GM13977 (cell line): ENCODE measurements around the gene SLC8A1.

Source experiments
- DNase-seq: peaks from one replicate; pipeline ENCODE4 v3.0.0; 2012; ENCODE audit warnings: low spot score
- CTCF ChIP-seq: IDR thresholded peaks from 2 replicates; pipeline ENCODE4 v1.5.1; 2012; ENCODE audit warnings: mild to moderate bottlenecking, control low read depth; ENCODE audit not compliant: insufficient read depth; ENCODE audit errors: extremely low read depth, missing control alignments
- in situ Hi-C: fragments of 300-500 bp; cut with MboI; formaldehyde crosslinking; loops from one replicate; pipeline ENCODE4 v1.12.0; 2022; ENCODE audit warnings: low sequenced_read_pairs, low pct_unique_long_range_greater_than_20kb, mixed read lengths, inconsistent platforms; ENCODE audit not compliant: unreplicated experiment

The SLC8A1 gene

DNA sequence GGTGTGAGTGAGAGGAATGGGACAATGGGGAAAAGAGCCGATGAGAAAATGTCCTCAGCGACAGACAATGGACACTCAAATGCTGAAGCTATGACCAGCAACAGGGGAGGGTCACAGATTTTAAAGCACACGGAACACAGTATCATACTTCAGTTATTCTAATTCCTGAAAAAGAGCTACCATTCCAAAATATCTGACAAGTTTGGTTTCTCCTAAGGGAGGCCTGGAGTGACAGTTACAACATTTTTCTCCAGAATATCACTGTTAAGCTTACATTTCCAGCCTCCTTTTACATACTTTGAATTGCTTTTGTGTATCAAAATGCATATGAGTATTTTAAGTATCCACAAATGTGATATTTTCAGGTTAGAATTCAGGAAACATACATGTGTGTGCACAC is 351.2 kb downstream of the SLC8A1 start:
- DNase-seq: no peak
- no peak for TF ChIP-seq CTCF
- in situ Hi-C loops: no loop called here

DNA sequence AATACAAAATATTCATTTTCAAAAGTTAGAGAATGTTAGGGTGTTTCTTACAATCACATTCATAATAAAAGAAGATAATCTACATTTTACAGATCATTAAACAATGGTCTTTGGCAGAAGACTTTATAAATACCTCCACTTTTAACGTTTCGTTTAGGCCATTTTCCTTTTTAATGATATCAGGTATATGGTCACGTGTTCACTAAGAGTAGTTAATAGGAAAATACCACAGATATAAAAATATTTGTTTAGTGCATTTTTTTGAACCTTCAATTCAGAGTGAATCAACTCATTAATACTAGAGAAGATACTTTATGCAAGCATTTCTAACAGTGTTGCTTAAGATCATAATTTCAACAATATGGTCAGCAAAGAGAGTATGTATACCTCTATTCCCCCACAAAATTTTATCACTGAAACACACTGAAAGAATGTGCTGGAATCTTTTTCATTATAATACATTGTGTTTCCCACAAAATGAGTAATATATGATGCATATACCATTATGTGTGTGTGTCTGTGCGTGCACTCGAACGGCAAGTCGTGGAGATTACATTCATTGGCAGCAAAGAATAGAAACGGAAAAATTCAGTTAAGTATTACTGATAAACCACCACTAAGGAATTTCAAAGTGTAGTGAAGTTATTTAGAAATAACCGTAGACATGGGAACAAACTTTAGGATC is 353.0 kb downstream of the SLC8A1 start:
- no peak for DNase-seq
- in situ Hi-C loops: no loop called here
- no peak for TF ChIP-seq CTCF

DNA sequence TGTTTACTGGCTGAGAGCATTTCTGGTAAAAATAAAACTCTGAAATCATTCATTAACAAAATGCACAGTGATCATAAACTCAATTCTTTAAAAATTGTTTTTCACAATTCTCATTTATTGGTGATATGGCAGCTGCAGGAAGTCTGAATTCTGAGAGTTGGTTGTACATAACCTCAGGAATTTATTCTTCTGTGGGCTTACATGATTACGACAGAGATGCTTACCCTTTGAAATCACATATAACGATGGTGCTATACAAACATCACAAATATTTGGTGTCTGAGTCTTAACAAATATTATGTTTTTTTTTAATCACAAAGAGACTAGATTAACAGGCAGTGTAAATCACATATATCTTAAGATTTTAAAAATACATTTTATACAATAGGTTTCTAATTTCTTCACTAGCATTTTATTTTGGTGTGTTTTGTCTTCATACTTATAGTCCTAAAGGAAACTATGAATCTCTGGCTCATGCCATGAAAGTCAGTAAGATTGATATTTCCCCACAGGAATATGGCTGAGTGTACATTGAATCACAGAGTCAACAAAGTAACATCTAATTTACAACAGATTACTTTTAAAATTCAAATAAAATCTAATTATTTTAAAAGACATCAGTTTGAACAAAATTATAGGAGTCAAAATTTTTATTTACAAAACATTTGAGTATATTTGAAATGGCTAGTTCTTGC is 354.1 kb downstream of the SLC8A1 start:
- DNase-seq: no peak
- in situ Hi-C loops: no loop called here
- TF ChIP-seq CTCF: no peak

DNA sequence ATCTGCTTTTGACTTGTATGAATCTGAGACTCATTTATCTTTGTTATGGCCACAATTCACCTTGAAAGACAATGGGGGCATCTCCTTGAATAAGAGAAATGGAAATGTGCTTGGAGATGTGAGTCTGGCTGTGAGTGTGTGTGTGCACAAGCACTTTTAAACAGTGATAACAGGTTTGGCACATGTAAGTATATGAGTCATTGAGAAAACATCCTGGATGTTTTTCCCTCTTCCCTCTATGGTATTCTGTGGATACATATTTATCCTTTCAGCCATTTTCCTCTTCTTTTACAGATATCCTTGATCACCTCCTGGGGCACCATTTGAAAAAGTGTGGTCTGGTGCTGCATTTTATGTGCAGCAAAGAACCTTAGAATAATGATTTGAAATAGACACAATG is 355.5 kb downstream of the SLC8A1 start:
- in situ Hi-C loops: no loop called here
- TF ChIP-seq CTCF: no peak
- no peak for DNase-seq

- no peak for TF ChIP-seq CTCF
- in situ Hi-C loops: no loop called here
These were observed 356.9 kb downstream of the SLC8A1 start for GRCh38 chr2:40095000-40095399.

DNA sequence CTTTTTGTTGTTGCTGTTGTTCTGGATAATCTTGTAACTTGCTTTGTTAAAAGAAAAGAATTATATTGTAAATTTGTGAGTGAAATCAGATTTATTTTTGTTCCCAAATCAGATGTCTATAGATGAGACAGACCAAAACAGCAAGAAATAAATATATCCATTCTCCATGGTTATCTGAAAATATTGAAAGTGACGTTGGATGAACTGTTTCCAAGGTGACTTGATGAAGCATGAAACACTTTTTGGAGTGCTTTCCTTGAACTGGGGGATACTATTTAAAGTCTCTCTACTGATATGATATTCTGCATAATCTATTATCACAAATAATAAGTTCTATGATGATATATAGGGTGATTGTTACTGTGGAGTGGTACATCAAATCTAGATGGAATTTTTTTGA is 357.4 kb downstream of the SLC8A1 start:
- no peak for DNase-seq
- in situ Hi-C loops: no loop called here

More at GRCh38 chr2:40095000-40095399, 356.9 kb downstream of the SLC8A1 start:
- no peak for DNase-seq

More for the DNA sequence above, 357.4 kb downstream of the SLC8A1 start:
- no peak for TF ChIP-seq CTCF
